SIG-M5 treated with dmso at 0.1 percent for 504 hours (cell line): Measurements from ENCODE around the gene NUB1.

Source experiments
- DNase-seq: peaks from one replicate; lab custom pipeline; 2025; ENCODE audit not compliant: unreplicated experiment; lab: John Stamatoyannopoulos, UW

The NUB1 gene

DNA sequence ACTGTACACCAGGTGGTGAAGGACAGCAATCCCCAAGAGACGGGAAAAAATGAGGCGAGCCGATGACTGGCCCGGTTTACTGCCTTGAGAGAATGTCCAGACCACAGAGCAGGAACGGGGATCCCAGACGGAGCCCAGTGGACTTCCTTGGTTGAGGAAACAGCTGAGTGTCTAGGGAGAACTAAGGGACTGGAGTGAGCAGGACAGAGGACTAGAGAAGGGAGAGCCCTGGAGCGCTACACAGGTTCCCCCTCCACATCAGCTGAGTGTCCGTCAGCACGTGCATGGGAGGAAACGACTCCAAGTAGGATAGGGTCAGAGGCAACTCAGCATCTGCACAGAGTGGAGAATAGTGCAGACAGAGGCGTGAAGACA, 75.3 kb downstream of the NUB1 start:
- DNase-seq, result no peak

DNA sequence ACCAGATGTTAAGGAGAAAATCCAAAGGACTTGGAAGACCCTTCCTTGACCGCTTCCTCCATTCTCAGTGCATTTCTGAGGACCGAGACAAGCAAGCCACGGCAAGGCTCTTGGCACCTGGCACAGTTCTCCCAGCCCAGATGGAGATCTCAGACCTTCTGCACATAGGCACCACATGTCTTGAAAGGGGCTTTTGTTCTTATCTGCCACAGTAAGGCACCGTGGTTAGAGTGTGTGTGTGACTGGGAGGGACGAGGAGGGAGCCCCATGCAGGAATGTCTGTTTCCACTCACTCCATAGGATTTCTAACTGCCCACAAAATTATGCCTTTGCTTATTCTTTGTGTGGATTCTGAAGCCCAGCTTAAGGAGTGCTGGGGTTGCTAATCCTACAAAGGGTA, 78.5 kb downstream of the NUB1 start:
- DNase-seq, result no peak

DNA sequence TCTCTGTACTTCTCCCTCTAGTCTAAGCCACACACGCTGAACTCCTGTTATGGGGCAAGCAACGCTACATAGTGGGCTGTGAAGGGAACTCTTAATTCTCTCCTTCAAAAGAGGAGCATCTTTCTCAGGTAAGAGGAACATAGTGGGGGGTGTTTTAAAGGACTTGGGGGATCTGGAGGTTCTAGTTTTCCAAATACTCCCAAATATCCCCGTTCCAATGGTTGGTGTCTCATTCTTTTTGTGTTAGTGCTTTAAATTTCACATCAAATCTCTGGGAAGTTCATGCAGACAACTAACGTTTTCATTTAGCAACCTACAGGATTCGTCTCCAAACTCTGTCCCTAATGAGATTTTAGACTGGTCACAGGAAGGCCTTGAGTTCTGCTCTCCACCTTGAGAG, 80.6 kb downstream of the NUB1 start:
- DNase-seq, result no peak

DNA sequence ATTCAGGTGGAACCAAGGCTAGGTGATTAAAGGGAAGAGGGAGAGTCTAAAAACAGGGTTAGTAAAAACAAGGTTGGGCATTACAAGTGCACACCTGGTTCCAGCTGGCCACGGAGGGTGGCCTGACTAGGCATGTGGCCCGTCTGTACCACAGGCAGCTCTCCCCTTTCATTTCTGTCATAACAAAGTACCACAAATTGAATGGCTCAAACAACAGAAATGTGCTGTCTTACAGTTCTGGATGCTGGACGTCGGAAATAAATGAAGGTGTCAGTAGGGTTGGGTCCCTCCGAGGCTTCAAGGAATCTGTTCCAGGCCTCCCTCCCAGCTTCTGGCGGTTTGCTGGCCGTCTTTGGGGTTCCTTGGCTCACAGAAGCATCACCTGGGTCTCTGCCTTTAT, 81.6 kb downstream of the NUB1 start:
- no peak for DNase-seq

DNA sequence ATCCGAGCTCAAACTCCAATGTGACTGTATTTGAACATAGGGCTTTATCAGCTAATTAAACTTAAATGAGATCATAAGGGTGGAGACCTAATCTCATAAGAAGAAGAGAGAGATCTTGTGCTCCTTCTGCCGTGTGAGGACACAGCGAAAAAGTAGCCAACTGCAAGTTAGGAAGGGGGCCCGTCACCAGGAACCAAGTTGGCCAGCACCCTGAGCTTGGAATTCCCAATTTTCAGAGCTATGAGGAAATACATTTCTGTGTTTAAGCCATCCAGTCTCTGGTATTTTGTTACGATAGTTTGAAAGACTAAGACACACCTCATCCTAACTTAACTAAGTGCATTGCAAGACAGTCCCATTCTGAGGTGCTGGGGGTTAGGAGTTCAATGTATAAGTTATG, 82.3 kb downstream of the NUB1 start:
- DNase-seq, result no peak

DNA sequence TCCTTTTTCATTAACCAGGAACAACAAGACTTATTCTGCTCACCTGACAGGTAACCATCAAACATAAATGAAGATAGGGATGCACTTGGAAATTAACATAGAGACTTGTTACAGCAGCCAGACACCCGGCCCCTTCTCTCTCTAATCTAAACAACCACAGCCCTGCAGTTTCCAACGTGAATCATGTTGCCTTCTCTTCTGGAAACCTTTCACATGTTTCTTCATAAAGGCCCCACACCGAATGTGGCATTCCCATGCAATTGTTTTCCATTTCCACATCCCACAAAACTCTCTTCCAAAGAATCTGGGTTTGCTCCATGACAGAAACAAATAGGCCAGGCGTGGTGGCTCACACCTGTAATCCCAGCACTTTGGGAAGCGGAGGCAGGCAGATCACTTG, 83.2 kb downstream of the NUB1 start:
- DNase-seq, result no peak

DNA sequence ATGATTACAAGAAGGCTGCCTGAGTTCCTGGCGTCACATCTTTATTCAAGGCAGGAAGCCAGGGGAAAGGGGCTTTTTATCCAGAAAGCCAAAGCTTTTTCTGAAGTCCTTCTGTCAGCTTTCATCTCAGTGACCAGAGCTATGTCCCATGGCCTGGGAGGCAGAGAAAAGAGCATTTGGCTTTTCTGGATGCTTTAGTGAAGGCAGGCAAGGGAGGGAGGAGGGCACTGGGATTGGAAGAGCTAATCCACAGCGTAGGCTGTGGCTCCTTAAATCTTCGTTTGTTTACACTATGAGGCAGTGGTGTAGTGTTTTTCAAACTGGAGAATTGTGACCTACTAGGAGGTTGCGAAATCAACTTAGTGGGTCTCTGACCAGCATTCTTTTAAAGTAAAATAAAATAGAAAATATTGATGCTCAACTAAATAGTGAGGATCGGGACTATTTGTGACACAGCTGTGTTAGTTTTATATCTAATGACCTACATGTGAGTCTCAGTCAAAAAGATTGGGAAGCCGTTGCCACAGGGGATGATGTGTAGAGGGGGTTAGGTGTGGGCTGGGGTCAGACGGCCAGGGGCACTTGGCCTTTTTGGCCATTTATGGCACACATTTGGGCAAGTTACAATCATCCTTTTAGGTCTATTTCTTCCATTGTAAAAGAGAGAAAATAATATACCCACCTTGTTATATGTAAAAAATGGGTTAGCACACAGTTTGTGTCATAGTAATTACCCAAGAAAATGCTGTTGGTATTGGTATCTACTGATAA, 84.2 kb downstream of the NUB1 start:
- DNase-seq, result no peak

DNA sequence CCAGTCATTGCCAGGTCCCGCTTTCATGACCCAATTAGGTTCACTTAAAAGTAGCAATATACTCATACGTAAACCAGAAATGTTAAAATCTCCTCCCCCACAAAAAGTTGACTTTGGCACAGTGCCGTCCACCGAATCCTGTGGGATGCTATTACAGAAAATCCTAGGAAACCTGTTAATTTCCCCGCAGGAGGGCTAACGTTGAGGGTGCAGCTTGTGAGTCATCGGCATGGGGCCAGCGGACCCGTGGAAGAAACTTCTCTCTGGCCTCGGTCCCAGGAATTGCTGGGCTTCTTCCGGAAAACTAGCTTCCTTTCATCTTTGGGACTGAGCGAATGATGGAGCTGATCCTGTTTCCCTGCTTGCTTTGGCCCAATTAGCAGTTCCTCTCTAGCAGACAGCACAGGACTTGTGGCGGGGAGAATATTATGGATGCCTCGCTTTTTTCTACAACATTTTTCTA, 84.9 kb downstream of the NUB1 start:
- no peak for DNase-seq

DNA sequence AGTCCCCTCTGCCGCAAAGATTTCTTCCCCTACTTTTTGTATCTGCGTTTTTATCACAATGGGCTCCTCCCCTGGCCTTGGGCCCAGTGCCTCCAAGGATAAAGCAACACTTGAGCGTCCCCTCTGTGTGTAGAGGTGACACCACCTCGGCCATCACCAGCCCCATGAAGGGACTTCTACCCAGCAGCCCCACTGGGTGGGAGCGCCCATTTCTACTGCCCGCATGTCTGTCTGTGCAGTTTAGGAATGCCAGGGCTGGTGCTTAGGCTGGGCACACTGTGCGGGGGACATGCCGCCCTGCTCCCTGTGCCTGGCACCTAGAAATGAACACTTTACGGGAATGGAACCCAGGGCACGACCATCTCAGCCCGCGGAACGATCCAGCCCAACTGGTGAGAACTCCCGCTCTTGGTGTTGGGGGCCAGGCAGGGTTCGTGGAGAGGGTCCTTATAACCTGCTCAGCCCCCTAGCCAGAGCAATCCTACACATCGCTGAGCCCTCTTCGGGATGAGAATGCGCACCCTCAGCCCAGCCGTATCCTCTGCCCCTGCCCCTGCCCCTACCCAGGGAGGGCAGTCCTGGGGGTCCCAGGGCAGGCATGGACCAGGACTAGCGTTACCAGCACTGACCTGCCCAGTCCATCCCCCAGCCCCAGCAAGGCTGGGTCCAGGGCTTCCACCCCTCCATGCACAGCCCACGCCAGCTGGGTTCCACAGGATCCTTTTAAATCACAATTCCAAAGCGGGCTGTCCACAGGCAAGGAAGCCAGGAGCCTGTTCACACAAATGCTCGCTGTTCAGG, 85.5 kb downstream of the NUB1 start:
- no peak for DNase-seq

DNA sequence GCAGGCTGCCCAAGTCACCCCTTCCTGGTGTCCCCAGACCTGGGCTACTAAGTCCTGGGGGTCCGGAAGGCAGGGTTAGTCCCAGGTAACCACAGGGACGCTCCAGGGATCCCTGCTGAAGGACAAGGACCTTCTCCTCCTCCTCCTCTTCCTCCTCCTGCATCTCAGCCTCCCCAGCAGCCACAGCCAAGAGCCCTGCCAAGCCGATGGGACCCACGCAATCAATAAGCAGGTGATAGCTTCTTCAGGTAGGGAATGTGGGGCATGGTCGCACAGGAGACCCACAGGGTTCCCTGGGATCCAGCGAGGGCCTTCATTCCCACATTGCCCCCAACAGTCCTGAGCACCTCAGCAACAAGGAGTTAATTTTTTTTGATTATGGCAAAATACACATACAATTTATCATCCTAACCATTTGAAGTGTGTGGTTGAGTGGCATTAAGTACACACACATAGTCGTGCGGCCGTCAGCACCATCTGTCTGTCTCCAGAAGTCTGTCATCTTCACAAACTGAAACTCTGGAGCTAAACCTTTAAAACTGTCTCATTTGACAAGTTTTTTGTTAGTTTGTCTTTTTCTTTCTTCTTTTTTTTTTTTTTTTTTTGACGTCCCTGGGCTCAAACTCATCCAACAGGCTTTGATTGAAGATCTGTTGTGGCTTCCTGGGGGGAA, 86.2 kb downstream of the NUB1 start:
- DNase-seq, result no peak
